Measurements from ENCODE around the gene FARP1. TPM values are rescaled to one million over a fixed set of nuclear protein-coding genes. Genes with fewer than 3 reads are reported as not detected.

FARP1 gene
- total RNA-seq, 1 donor: 125 TPM

DNA sequence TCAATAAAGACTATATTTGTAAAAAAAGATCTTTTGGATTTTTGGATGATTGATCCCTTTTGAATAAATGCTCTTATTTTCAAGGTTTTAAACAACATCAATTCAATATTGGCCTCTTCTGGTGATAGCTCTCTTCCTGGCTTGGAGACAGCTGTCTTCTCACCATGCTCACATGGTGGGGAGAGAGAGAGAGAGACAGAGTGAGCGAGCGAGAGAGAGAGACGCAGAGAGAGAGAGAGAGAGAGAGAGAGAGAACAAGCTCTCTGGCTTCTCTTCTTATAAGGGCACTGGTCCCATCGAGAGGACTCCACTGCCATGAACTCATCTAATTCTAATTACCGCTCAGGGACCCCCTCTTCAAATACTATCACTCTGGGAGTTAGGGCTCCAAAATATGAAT lies 32.1 kb upstream of the FARP1 start:
- H3K4me3 ChIP-seq (ENCODE audit: low read depth, low read length): no peak overlapping the region
- DNase-seq (ENCODE audit: low read depth): no peak
- TF ChIP-seq, protein P1, sequence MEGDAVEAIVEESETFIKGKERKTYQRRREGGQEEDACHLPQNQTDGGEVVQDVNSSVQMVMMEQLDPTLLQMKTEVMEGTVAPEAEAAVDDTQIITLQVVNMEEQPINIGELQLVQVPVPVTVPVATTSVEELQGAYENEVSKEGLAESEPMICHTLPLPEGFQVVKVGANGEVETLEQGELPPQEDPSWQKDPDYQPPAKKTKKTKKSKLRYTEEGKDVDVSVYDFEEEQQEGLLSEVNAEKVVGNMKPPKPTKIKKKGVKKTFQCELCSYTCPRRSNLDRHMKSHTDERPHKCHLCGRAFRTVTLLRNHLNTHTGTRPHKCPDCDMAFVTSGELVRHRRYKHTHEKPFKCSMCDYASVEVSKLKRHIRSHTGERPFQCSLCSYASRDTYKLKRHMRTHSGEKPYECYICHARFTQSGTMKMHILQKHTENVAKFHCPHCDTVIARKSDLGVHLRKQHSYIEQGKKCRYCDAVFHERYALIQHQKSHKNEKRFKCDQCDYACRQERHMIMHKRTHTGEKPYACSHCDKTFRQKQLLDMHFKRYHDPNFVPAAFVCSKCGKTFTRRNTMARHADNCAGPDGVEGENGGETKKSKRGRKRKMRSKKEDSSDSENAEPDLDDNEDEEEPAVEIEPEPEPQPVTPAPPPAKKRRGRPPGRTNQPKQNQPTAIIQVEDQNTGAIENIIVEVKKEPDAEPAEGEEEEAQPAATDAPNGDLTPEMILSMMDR (IDR thresholded peaks at IDR 0.05; ENCODE audit: insufficient read depth, low read depth, low read length): no peak

DNA sequence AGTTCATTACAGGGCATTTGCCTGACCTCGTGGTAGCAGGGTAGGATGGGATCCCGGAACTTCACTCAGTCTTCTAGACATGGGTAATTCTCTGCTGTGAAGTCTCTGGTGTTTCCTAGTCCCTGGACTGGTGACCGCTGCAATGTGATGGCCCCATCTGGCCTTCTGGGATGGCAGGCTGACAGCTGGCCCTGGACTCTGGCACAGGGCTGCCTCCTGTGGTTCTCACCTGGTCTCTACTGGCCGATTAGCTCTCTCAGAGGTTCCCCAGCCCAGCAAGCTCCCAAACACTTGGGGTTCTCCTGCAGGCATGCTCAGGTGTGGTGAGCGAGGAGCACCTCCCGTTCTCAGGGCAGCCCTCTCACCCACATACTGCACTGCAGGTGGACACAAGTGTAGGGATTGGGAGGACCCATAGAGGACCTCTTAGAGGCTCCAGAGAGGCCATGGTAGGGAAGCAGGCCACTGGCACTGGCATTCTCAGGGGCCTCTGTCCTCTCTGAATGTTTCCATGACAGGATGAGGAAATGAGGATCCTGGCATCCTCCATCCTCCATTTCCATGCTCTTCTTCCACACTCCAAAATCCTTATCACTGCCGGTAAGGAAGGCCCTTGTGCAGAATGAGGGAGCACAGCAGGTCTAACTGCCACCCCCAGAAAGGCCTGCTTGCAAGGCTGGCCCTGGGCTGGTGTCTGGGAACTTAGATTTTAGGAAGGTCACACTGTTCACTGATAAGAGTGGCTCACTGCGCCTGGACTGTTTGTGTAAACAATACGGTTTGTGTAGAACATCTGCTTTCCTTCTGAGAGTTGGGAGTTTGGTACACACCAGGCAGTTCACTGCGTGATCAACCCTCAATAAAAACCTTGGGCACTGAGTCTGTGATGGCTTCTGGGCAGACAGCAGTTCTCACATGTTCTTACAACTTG lies 31.5 kb upstream of the FARP1 start:
- DNase-seq (ENCODE audit: low read depth): peak; percentile 60
- TF ChIP-seq, protein P1 (IDR thresholded peaks at IDR 0.05; ENCODE audit: insufficient read depth, low read depth, low read length): no peak
- no peak overlapping the region for H3K4me3 ChIP-seq (ENCODE audit: low read depth, low read length)

DNA sequence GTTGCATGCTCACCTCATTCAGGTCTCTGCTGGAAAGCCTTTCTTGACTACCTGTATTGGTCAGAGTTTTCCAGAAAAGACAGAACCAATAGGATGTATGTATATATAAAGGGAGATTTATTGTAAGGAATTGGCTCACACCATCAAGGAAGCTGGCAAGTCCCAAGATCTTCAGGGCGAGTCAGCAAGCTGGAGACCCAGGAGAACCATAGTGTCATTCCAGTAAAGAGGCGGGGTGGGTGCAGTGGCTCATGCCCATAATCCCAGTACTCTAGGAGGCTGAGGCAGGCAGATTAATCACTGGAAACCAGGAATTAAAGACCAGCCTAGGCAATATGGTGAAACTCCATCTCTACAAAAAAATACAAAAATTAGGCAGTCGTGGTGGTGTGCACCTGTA lies 30.4 kb upstream of the FARP1 start:
- no peak for DNase-seq (ENCODE audit: low read depth)
- no peak overlapping the region for H3K4me3 ChIP-seq (ENCODE audit: low read depth, low read length)
- TF ChIP-seq, protein P1 (IDR thresholded peaks at IDR 0.05; ENCODE audit: insufficient read depth, low read depth, low read length): no peak

DNA sequence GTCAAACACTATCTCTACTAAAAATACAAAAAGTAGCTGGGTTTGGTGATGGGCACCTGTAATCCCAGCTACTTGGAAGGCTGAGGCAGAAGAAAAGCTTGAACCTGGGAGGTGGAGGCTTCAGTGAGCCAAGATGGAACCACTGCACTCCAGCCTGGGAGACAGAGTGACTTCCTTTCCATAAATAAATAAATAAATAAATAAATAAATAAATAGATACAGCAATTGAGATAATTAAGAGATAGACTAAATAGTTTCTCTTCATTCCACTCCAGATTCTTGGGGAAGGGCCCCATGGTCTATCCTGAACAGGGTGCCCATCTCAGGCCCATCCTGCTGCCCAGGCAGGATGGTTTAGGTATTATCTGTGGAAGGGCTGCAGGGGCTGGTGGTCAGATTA lies 24.0 kb upstream of the FARP1 start:
- TF ChIP-seq, protein P1 (IDR thresholded peaks at IDR 0.05; ENCODE audit: insufficient read depth, low read depth, low read length): no peak
- H3K4me3 ChIP-seq (ENCODE audit: low read depth, low read length): no peak overlapping the region
- DNase-seq (ENCODE audit: low read depth): no peak

GRCh38 chr13:98123176-98123575 lies 19.7 kb upstream of the FARP1 start:
- TF ChIP-seq, protein P1 (IDR thresholded peaks at IDR 0.05; ENCODE audit: insufficient read depth, low read depth, low read length): no peak
- DNase-seq (ENCODE audit: low read depth): no peak
- H3K4me3 ChIP-seq (ENCODE audit: low read depth, low read length): no peak overlapping the region

GRCh38 chr13:98129059-98129746 lies 13.7 kb upstream of the FARP1 start:
- peak; percentile 55 for DNase-seq (ENCODE audit: low read depth)
- TF ChIP-seq, protein P1 (IDR thresholded peaks at IDR 0.05; ENCODE audit: insufficient read depth, low read depth, low read length): no peak
- no peak overlapping the region for H3K4me3 ChIP-seq (ENCODE audit: low read depth, low read length)
